ENCODE measurements around the gene PSMB5.
"Not testable (repeated sequence)": the region's sequence is repeated elsewhere in the genome, so short reads cannot be mapped to it uniquely, and the experiment has no call there.

PSMB5 gene

DNA sequence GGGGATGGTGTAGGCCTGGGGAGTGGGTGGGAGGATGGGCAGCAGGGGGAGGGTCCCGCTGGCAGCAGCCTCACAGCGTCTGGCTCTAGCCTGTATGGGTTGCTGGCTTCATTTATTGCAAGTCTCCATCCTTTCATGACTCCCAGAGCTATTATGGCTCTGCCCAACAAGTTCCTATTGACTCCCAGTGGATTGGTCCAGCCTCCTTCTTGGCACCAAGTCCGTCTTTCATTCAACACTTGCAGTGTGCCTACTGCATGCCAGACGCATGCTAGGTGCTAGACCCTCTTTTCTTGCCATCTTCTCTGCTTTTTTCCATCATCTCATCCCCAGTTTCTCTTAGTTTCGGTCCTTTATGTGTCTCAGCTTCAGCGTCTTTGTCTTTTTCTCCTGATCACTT, 8.4 kb upstream of the PSMB5 start:
- DNase-seq: no peak

- DNase-seq: no peak
These were observed 7.7 kb upstream of the PSMB5 start, which contains the start of gene PSMB11 for GRCh38 chr14:23042162-23042965. Gene PSMB11 (plus strand): TSS chr14:23042212. CDS start chr14:23042226, 14 bp downstream.

GRCh38 chr14:23041729-23042128, 7.0 kb upstream of the PSMB5 start:
- DNase-seq: no peak

GRCh38 chr14:23040100-23040499, 5.4 kb upstream of the PSMB5 start:
- no peak for DNase-seq

DNA sequence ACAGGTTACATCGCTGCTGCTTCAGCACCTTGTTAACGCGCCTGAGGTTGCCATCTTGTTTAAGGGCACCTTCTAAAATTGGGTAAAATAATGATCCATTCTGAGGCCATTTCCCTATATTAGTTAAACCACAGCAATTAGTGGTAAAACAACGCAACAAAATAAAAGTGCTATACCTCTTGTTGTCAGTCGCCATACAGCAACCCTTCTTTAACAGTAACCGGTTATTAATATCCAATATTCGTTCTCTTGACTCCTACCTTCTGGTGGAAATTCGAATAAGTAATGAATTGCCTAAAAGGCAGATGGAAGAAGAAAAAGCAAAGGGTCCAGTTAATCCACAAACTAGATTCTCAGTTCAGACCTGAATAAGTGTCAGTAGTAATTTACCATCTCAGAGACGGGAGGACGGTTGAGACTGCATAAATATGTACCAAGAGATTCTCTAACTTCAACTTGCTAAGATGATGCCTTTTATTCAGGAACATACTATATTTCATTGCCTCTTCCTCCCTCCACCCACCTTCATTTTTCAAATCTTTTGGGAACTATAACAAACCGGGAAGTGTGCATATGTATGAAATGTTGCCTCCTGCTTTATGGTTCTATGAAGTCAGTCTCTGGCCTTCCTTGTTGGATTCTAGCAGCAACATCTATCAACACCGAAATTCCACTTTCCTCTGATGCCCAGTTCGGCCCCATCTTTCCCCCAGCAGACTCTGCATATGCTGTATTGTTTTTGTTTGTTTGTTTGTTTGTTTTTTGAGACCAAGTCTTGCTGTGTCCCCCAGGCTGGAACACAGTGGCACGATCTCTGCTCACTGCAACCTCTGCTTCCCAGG, 824 bp upstream of the PSMB5 start:
- no peak for DNase-seq

DNA sequence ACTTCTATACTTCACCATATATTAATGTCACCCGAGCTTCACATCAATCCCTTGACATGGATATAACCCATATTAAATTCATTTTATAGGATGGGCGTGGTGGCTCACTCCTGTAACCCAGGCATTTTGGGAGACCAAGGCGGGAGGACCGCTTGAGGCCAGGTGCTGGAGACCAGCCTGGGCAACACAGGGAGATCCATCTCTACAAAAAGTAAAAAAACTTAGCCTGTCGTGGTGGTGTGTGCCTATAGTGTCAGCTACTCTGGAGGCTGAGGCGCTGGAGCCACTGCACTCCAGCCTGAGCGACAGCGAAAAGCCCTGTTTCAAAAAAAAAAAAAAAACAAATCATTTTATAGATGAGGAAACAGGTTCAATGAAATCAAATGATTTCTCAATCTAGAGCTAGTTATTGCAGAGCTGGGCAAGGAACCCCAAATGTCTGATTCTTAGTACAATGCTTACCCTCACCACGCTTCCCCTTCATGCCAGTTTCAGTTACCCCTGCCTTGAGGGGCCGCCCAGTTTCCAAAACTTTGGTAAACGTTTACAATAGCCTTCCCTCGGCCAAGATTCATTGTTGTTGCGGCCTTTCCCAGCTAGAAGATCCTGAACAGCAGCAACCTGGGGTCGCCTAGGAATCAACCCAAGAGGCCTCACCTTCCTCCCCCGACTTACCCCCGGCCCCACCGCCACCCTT, 751 bp downstream of the PSMB5 start:
- DNase-seq: no peak

GRCh38 chr14:23033251-23033727, 1.4 kb downstream of the PSMB5 start:
- no peak for DNase-seq

DNA sequence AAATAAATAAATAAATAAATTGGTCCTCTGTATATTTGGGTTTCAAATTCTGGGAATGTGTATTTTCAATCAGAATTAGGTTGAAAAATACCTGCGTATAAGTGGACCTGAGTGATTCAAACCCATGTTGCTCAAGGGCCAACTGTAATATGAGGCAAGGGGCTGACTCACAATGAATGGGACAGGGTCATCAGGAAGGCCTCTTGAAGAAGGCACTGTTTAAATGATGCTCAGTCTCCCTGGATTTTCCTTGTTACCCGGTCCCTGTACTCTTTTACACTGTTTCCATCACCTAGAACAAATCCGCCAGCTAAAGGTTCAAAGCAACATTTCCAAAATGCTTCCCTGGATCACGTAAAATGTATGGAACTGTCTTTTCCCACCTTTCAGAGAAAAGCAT, 3.8 kb downstream of the PSMB5 start:
- DNase-seq: no peak

DNA sequence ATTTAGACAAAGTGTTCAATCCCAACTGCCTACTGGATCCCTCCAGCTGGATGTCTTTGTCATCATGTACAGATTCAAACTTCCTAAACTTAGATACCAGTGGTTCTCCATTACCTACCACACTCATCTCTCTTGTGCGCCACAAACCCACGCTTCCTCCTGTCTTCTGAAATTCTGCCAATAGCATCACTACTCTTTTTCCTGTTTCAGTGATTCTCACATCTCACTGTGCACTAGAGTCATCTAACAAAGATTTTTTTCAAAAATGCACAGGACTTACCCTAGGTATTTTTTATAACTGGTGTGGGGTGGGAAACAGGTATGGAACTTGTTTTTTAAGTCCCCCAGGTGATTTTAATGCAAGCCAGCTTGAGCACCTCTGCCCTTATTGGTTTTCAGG, 5.9 kb downstream of the PSMB5 start:
- no peak for DNase-seq

DNA sequence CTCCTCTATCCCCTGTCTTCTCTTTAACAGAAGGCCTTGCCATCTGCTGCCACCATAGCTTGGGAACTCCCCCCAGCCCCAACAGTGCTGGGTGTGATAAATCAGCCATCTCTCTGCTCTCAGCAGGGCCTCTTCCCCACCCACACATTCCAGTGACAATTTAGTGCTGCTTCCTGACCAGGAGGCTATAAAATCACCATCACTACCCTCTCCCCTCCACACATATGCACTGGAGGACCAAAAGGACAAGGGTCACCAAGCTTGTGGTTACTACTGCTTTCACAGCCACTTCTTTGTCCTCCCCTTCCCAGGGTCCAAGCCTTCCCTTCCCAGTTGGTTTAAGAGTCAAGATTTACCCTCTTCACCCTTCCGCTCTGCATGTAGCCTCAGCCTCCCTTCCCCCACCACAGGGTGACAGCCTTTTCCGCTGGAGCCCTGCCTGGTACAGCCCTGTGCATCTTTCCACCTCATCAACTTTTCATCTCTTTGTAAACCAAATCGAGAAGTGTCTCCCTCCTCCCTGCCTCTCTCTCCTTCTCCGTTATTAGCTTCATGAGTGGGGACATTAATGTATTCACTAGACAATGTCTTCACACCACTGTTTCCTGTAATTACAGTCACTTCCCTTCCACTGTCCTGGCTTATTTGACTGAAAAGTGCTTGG, 9.4 kb downstream of the PSMB5 start:
- no peak for DNase-seq

DNA sequence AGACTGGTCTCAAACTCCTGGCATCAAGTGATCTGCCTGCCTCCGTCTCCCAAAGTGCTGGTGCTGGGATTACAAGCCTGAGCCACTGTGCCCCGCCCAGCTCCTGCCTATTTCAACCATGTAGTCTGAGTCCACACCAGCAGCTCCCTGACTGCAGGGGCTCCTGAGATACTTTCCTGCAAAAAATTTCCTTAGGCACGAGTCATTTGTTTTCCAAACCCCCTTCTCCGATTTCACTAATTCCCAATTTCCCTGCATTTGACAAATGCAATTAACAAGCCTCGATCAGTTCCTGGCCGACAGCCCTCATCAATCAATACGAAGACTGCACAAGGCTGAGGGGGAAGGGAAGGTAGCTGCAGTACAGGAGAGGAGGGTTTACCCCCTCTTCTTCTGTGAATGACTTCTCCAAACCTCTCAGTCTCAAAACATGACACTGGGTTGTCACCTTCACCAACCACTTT, 10.1 kb downstream of the PSMB5 start:
- DNase-seq: no peak

DNA sequence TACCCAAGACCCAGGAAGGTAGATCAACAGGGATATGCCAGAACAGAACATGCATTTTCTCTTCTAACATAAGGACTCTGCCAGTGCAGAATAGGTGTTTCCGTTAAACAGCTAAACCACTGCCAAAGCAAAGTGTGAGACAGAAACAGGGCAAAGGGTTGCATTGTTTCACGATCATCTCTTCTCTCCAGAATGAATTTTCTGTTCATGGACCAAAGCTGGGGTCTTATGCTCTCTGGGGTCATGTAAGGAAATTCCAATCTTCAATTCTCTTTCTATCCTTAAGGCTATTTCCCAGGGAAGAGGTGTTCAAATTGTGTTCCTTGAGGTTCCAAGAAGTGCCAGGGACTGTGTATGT, 10.9 kb downstream of the PSMB5 start:
- DNase-seq: no peak

DNA sequence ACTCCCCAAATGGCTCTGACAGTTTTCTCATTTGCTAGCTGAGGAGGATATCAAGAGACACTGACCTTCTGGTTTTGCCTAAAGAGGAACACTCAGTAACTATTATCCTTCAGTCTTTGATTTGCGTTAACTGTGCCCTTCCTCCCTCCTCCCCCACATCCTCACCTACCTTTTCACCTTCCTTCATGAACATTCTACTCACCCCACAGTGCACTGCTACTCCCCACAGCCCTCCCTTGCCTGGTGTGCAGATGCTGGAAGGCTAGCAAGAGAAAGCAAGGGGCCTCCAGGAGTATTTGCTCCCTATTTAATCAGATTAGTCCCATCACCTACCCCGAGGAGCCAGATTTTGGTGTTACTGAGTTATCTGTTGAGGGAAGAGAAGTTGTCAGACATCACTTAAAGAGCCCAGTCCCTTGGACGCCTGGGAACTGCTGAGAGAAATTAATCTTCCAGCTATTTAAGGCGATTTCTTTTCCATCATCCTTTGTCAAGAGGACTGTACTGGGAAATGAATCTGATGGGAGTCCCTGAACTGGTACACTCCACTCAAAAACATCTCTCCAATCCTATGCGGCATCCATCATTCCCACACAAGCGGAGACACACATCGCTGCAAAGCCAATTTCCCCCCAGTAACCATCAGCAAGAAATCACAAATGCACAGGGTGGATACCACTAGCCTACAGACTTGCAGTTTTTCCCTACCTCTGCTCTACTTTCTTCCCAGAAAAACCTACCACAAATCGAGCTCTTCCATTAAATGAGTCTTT, 11.5 kb downstream of the PSMB5 start:
- no peak for DNase-seq

DNA sequence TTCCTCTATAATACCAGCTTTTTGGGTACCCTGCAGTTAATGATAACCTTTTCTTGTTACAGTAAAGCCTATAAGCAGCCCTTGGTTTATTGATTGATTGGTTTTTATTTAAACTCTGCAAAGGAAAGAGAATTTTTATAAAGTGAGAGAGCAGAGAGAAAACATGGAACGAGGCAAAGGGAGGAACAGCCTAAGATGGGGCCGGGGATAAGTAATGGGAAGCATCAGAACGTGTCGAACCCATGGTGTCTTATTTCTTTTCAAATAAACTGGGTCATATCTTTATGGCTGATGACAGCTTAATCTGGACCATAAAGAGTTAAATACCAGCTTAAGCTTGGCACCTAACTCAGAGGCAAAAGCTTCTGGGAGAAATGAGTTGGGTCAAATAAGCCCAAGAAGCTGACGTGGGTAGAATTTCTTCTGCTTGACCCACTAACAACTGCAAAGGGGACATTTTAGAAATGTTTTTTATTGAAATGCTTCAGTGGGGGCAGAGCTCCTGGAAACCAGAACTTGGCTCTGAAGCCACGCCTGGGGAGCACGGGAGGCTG, 12.7 kb downstream of the PSMB5 start:
- DNase-seq: no peak

DNA sequence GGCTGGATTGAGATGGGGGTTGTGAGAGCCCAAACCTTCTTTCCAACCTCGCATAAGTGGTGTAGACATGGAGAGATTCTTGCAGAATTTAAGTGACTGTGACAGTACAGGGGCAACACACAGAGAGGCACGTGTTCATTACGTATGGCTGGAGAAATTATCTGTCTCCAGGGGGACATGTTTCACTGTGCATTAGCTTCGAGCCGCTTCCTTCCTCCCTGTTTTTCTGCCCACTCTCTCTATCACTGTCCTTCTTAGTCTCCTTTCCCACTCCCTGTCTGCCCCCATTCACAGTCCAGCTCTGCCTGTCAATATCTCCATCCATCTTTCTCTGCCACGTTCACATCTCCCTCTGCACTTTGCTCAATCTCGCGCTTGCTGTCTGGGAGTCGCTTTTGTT, 13.3 kb downstream of the PSMB5 start:
- DNase-seq: no peak

DNA sequence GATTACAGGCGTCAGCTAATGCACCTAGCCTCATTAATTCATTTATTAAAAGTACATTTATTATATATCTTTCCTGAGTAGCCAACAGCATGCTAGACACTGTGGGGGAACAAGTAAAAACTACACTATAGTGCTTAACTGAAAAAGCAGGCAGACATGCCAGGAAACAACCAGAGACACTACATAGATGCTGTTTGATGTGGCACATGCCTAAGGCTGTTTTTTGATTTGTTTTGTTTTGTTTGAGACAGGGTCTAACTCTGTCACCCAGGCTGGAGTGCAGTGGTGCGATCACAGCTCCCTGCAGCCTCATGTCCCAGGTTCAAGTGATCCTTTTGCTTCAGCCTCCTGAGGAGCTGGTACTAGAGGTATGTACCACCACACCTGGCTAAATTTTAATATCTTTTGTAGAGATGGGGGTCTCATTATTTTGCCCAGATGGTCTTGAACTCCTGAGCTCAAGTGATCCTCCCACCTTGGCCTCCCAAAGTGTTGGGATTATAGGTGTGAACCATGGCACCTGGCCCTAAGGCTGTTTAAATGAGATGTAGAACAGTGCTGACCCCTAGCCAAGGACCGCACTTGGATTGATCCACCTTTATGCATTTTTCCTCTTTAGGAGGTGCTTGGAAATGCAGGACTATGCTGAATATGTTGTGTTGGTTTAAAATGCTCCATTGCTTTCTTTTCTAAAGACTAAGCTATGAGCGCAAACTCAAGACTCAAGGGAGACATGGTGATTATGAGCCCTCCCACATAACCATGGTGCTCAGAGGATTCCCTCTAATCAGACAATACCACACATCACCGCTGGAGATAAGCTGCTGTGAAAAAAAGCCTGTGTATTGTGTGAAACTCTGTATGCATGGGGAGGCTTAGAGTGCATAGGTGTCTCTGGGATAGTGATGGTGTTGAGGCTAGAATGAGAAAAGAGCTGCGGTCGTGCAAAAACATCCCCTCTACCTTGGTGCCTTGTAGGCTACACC, 14.3 kb downstream of the PSMB5 start:
- no peak for DNase-seq

GRCh38 chr14:23018107-23018506, 16.6 kb downstream of the PSMB5 start:
- no peak for DNase-seq

- no peak for DNase-seq
These were observed 17.6 kb downstream of the PSMB5 start for GRCh38 chr14:23017091-23017490.

- DNase-seq: no peak
These were observed 19.1 kb downstream of the PSMB5 start for GRCh38 chr14:23015618-23016017.

DNA sequence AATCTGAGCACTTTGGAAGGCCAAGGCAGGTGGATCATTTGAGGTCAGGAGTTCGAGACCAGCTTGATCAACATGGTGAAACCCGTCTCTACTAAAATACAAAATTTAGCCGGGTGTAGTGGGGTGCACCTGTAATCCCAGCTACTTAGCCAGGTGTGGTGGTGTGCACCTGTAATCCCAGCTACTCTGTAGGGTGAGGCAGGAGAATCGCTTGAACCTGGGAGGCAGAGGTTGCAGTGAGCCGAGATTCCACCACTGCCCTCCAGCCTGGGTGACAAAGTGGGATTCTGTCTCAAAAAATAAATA, 21.0 kb downstream of the PSMB5 start:
- not testable (repeated sequence) for DNase-seq

All from GDM1 (cell line).